ENCODE data around the gene DOCK1.

The DOCK1 gene

DNA sequence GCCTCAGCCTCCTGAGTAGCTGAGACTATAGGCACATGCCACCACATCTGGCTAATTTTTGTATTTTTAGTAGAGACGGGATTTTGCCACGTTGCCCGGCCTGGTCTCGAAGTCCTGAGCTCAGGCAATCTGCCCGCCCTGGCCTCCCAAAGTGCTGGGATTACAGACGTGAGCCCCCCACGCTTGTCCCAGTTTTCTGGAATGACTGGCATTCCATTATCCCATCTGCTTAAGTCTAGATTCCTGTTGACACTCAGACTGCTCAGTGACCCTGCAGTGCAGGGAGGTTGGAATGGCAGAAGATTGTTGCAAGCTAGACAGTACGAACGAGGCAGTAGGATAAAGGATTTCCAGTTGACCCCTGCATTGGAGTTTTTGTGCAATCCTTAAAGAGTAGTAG is 508.8 kb downstream of the DOCK1 start:
- DNase-seq = no peak

DNA sequence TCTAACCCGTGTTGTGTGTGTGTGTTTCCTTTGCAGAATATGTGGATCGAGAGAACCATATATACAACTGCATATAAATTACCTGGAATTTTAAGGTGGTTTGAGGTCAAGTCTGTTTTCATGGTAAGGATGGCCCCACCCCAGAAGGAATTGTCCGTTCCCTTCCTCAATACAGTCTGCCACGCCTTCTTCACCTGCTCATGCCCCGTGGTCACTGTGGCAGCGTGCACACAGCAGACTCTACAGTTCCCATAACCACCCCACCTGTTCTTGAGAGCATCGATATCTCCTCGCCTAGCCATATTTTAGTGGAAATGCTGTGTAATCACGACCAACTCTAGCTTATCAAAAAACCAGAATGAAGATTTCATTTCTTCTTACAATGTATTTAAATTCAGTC is 509.9 kb downstream of the DOCK1 start:
- DNase-seq = no peak

DNA sequence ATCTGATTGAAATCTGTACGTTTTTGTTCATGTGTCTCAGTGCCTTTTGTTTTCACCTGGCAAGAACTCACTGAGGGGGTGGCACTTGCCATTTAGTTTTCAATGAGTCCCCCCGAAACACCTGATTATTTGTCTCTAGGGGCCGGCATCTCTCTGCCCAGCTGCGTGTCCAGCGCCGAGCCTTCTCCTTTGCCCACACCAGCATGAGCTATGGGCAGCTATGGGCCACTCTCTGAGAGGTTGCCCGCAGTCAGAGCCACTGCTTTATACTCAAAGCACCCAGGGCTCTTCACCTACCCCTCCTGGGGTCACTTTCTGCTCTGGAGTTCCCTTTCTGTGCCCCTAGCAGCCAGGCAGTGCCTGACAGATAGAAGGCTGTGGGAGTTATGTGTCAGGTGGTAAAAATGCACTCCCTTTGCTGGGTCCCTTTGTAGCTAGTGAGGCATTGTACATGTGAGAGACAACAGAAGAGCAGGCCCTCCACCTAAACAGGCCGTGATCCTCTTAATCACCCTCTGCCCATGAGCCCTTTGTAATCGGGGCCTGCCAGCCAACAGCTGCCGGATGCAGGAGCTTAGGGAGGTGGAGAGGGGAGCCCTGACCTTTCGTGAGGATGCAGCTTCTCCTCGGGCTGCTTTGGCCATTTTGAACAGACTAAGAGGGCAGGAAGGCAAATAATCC is 510.8 kb downstream of the DOCK1 start:
- no peak for DNase-seq

DNA sequence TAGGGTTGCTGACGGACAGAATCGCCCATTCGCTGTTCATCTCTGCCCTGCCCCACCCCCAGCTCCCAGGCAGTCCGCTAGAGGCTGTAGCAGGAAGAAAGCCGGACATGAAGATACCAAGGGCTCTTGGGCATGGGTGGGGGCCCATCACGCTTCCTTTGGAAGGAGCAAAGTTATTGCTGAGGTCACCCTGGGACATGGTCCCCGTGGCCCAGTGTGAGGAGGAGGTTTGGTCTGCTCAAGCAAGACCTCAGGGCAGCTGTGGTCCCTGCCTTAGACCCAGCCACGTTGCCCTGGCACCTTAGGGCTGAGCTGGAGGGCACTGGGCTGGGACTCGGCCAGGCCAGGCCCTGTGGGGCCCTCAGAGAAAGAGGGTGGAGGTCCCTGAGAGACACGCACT is 511.8 kb downstream of the DOCK1 start:
- DNase-seq = no peak

DNA sequence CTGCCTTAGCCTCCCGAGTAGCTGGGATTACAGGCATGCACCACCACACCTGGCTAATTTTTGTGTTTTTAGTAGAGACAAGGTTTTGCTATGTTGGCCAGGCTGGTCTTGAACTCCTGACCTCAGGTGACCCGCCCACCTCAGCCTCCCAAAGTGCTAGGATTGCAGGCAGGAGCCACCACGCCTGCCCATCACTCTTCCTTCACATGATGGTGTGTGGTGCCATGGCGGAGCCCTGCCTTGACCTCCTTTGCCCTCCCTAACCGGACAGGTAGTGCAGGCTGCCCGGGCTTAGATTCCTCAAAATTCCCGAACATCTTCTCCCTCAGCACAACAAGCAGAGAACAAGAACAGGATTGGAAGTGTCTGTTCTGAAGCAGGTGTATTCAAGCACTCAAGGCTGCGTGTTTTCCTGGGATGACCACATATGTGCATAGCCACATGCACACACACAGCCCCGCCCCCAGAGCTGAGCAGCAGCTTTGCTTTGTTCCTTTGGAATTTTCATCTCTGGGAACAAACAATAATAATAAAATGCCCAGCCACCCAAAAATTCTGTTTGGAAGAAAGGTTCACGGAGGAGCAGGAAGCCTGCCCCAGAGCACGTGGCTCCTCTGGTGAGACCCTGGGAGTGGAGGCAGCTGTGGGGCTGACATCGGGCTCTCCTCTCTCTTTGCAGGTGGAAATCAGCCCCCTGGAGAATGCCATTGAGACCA is 512.6 kb downstream of the DOCK1 start:
- no peak for DNase-seq

DNA sequence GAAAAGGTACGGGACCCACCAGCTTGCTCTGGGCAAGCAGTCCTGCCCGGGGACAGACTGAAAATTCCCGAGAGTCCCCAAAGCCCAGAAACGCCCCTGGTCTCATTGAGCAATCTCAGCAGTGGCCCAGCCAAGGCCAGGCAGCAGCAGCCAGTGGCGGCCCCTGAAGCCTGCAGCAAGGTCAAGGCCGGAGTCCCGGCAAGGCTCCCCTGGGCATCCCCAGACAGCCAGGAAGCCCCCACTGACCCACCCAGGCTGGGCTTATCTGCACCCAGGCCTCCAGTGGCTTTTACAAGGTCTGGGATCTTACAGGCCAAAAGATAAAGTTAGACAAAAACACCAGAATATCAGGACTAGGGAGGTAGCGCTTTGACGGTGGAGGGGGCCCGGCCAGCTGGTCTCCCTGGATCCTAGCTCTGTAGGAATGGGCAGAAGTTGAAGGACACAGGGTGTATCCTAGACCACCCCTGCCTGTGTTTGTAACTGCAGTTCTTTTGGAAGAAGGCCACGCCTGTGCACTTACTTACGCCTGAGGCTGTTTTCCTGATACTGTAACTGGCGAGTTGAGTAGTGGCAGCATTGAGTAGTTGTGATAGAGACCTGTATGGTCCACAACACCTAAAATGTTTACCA is 513.4 kb downstream of the DOCK1 start:
- no peak for DNase-seq

DNA sequence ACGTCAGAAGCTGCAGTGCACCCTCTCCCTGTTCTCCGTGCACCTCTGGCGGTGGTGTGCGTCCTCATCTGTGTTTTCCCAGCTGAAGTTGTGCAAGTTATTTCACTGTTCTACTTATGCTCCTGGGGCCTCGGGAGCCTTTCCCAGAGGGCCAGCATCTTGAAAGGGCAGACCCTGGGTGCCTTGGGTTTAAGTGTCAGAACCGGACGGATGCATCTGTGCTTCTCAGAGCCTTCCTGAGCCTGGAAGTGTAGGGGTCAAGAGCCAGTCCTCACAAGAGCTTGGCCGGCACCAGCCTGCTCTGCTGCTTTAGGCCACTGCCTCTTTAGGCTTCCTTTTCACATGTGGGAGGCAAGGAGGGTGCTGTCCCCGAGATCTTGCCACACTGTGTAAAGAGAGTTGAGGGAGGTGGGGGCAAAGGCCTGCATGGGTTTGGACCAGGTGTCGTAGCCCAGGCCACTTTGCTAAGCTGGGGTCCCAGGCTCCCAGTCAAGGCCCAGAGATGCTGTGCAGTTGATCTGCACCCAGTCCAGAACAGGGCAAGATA is 515.0 kb downstream of the DOCK1 start:
- DNase-seq = no peak

DNA sequence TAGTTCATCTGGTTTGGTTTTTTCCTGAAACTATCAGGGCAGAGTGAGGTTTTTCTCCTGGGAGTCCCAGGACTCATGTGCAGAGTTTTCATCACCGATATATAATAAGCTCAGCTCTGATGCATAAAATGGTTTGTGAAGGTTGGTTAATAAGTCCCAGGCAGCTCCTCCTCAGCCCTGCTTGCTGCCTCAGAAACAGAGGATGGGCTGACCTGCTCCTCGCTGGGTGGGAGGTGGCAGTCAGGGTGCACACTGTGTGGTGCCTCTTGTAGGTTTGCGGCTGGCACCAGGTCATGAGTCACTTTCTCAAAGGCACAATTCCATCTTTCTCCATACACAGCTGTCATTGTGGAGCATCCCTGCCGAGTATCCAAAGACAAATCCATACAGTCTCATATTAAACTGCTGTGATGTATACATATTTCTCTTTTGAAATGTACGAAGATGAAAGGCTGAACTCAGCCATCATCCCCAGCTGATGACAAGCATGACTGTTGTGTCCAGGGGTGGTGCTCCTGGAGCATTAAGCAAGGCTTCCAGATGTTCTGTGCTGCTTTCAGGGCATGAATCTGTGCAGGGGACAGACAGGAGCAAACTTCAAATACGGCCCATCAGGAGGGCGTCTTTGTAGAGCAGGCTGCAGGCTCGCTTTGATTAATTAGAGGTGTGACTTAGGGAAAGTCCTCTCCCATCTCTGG is 518.1 kb downstream of the DOCK1 start:
- DNase-seq = no peak

DNA sequence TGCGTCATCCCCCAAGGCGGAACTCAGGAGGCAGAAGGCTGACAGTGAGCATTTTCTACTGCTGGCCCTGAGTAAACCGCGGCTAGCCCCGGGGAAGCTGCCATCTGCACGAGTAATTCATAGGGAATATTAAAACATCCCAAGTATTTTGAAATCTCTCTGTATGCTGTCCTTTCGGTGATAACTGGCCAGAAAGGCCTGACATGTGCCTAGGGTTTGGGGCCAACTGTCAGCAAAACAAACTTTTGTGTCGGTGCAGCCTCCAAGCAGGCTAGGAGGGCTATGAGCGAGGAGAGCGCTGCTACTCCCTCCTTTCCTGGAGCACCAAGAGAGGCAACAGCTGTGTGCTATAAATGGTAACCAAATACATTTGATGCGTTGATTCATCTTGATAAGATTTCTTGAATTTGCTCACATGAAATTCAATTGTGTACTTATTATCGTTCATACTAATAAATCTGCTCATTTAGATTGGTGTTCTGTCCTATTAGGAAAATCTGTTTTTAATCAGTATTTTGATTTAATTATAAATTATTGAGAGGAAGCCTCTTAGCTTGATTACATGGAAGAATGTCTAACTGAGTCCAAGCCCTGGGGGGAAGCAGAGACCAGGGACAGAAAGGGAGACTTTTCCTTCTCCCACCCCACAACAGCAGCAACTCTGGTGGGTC is 519.5 kb downstream of the DOCK1 start:
- DNase-seq = no peak

DNA sequence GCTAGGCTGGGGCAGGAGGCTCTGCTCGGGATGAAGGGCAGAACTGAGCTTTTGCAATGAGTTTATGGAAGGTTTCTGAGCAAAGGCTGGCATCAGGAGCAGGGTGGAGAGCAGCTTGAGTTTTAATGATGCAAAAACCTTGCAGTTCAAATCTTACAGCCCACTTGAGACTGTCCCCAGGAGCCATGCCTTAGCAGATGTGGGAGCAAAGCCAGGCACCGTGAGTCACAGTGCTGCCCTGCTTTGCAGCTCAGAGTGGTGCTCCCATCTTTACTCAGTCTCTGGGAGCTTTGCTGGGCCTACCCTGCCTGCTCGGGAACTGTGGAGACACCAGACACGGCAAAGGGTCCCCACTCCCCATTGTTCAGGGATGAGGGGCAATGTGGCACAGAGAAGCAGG is 521.5 kb downstream of the DOCK1 start:
- DNase-seq = no peak

DNA sequence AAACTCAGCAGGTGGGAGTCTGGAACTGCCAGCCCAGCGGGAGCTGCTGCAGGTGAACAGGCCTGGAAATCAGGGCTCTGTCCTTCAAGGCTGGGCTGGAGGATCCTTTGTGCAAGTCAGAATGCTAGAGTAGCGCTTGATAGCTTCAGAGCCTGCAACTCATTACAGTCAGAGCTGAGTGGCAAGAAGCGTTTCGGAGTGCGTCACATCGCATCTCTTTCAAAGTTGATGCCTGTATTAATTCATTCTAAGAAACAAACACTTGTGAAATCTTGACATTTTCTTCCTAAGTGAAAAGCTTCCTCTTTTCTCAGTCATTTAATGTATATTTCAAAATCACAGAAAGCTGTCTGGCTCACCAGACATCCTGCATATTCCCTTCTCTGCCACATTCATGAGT is 522.7 kb downstream of the DOCK1 start:
- DNase-seq = no peak

DNA sequence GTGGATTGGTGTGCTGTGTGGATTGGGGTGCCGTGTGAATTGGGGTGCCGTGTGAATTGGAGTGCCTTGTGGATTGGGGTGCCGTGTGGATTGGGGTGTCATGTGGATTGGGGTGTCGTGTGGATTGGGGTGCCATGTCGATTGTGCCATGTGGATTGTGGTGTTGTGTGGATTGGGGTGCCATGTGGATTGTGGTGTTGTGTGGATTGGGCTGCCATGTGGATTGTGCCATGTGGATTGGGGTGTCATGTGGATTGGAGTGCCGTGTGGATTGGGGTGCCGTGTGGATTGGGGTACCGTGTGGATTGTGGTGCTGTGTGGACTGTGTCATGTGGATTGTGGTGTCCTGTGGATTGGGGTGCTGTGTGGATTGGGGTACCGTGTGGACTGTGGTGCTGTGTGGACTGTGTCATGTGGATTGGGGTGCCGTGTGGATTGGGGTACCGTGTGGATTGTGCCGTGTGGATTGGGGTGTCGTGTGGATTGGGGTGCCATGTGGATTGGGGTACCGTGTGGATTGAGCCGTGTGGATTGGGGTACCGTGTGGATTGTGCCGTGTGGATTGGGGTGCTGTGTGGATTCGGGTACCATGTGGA is 523.3 kb downstream of the DOCK1 start:
- DNase-seq = no peak

DNA sequence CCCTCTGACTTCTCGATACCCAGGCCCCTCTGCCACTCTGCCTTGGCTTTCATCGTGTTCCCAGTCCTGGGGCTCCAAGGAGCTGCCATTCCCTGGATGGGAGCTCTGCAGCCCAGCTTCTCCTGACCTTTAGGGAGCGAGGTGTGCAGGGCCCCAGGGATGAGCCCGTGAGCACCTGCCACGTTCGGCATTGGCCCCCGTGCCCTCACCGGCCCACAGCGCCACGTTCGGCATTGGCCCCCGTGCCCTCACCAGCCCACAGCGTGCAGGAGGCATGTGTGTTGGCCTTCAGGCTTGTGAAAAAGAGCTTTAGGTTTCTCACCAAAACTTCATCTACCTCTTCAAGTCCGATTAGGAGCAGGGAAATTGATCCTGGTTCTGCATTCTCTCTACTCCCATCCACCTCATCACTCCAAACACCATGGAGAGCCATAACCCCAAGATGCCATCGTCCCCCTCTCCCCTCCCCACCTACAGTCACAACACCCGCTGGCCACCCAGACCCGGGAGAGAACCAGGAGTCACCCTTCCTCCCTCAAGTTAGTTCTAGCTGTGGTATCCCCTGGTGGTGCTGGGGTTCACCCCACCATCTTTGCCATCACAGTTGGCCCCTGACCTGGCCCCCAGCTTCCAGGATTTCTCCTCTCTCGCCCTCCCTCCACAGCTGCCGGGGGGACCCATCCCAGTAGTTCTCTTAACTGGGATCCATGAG is 524.5 kb downstream of the DOCK1 start:
- no peak for DNase-seq

DNA sequence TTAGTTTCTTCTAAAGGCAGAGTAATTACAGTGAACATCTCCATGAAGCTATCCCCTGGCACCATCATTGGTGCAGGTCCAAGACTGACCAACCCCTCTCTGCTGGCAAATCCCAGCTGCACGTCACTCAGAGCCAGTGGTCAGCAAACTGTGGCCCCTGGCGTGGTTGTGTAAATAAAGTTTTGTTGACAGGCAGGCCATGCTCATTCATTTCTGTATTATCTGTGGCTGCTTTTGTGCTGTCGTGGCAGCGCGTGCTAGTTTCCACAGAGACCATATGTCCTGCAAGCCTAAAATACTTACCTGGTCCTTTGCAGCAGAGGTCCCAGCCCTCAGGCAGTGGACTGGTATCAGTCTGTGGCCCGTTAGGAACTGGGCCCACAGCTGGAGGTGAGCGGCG is 526.3 kb downstream of the DOCK1 start:
- DNase-seq = no peak

DNA sequence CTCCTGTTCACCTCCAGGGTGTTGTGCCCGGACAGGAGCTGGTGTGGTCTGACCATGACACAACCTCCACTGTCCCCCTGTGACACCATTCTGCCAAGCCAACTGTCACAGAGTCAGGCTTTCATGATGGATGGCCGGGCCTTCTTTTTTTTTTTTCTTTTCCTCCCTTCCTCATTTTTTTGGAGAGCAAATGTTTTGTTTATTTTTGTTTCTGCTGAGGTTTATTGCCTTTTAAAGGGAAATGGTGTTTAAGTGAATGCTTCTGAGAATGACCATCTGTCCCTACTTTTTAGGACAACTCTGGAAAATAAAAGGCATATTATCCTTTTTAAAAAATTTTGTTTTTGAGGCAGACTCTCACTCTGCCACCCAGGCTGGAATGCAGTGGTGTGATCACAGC is 528.8 kb downstream of the DOCK1 start:
- no peak for DNase-seq

DNA sequence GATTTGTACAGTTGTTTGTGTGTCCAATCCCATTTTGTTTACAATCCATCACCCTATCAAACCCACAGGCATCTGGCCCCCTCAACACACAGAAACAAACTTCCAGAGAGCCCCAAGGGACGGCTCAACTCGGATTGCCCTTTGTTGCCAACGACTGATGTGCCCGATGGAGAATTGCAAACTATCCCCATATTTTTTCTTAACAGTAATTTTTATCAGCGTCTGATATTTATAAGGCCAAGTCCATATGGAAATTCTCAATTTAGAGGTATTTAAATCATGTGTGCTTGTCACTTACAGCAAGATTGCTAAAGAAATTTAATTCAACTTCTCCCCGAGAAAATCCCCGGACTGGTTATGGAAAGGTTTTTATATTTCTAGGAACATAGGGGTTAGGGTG is 530.0 kb downstream of the DOCK1 start:
- DNase-seq = no peak

DNA sequence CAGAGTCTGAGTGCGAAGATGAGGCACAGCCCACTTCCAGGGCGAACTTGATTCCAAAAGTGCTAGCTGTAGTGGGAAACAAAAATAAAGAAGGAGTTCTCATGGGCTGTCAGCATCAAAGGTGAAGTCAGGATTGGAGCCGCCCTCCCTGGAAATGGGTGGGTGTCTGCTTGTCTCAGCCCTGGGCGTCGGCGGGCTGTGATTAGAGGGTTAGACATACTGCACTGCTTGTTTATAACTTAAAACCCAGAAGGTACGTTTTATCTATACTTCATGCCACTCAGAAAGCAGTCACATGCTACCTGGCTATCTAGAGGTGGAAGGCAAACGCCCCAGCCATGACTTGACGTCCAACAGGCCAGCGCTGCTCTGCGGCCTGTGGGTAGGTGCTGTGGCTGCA is 535.1 kb downstream of the DOCK1 start:
- DNase-seq = no peak

DNA sequence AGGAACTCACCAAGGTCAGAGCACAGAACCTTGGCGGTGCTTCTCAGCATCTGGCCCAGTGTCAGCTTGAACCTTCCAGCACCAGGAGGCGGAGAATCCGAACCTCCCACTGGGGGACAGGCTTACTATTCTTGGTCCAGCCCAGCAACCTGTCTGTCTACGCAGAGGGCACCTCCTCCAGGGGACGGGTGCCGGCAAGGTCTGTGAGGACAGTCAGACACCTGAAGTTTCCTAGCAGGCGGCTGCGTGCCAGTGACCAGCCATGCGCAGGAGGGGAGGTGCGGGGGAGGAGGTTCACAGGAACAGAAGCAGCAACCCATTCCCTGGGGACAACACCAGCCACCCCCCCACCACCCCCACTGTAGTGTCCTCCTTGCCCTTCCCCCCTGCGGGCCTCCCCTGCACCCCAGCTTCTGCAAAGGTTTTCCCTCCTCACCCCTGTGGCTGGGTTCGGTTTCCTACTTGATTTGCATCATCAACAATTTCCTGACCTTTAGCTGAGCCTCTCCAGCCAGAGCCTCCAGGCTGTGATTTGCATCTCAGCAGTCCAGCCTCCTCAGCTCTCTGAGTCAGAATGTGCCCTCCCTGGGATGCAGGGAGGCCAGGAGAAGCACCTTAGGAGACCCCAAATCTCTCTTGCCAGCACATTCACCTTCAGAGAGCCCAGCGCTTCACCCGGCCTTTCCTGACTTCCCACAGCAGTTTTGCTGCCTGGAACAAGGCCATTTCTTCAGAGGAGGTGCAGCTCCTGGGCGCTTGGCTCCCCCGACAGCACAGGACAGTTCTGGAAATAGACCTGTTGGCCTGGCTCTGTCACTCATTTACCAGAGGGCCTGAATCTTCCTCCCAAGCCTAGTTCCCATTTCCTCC is 536.4 kb downstream of the DOCK1 start:
- DNase-seq = no peak

DNA sequence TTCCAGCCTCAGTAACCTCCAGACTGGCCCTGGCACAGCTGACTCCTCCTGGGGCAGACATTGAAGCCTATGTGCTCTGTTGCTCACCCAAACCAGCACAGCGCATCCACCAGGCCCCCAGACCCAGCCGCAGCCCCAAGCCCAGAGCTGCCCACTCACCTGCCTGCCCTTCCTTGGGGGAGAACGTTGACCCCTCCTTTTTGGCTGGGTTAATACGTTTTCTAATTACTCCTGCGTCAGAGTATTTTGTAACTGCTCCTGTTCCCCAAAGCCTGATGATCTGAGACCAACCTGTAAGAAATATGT is 536.9 kb downstream of the DOCK1 start:
- DNase-seq = no peak

DNA sequence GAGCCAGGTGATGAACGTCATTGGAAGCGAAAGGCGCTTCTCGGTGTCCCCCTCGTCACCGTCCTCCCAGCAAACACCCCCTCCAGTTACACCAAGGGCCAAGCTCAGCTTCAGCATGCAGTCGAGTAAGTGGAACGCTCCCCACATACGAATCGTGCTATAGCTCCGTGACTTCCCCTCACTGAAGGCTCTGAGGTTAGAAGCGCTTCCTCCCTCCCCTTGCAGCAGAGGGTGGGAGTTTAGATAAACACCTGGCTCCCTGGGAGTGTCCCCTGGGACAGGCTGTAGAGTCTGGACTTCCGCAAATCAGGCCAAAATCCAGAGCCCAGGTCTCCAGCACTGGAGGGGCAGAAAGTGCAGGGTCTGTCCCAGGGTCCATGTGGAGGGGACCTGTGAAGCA is 538.9 kb downstream of the DOCK1 start:
- no peak for DNase-seq

DNA sequence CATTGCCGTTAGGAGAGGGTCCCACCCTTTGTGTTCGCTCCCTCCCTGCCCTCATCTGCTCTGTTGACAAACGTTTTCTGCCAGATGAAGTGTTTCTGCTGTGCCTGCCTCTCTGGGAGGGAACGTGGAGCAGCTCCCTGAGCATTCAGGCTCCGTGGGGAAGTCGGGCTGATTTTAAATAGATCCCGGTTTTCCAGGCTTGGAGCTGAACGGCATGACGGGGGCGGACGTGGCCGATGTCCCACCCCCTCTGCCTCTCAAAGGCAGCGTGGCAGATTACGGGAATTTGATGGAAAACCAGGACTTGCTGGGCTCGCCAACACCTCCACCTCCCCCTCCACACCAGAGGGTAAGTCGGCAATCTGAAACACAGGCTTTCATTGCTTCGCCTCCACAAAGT is 542.0 kb downstream of the DOCK1 start:
- no peak for DNase-seq
